Measurements from ENCODE around the gene HTRA3. TPM values are rescaled to one million over a fixed set of nuclear protein-coding genes. Genes with fewer than 3 reads are reported as not detected.

HTRA3 gene
- total RNA-seq, 1 experiment from 2014 or later = 2.3 TPM

- no peak overlapping the region for H3K27ac Mint-ChIP-seq
- CTCF ChIA-PET = interaction anchor here (0.9 to 5.2 kb wide), 6 partner anchors 10 to 372 kb away, joined by 3 to 87 read pairs (median 7); no protein-coding TSS in a partner anchor
- H3K9me3 Mint-ChIP-seq = no peaks in the 10 kb centered on the region
- POLR2A ChIA-PET = no interaction called here
- TF ChIP-seq CREB1 (CRISPR knock-in tag; IDR thresholded peaks at IDR 0.05) (no peak), NR3C1 (CRISPR knock-in tag; conservative IDR thresholded peaks at IDR 0.05; ENCODE audit: low read depth) (no peak), CREM (CRISPR knock-in tag; IDR thresholded peaks at IDR 0.05) (no peak), AFF4 (CRISPR knock-in tag; IDR thresholded peaks at IDR 0.05; ENCODE audit: borderline replicate concordance) (no peak), TCF7 (CRISPR knock-in tag; IDR thresholded peaks at IDR 0.05; ENCODE audit: low read depth) (no peak), PRDM15 (CRISPR knock-in tag; IDR thresholded peaks at IDR 0.05) (no peak), SMAD4 (CRISPR knock-in tag; IDR thresholded peaks at IDR 0.05) (no peak), USF1 (CRISPR knock-in tag; IDR thresholded peaks at IDR 0.05) (no peak), SMAD3 (CRISPR knock-in tag; IDR thresholded peaks at IDR 0.05; ENCODE audit: borderline replicate concordance) (no peak), EMX1 (CRISPR knock-in tag; IDR thresholded peaks at IDR 0.05) (no peak), JUN (CRISPR knock-in tag; IDR thresholded peaks at IDR 0.05) (no peak), E2F5 (CRISPR knock-in tag; IDR thresholded peaks at IDR 0.05) (no peak), MAX (CRISPR knock-in tag; IDR thresholded peaks at IDR 0.05) (no peak), NFE2L1 (CRISPR knock-in tag; IDR thresholded peaks at IDR 0.05) (no peak), MYBL2 (CRISPR knock-in tag; IDR thresholded peaks at IDR 0.05) (no peak), CBFB (CRISPR knock-in tag; IDR thresholded peaks at IDR 0.05; ENCODE audit: low read depth) (no peak), RELA (CRISPR knock-in tag; IDR thresholded peaks at IDR 0.05; ENCODE audit: borderline replicate concordance) (no peak)
- TF ChIP-seq, protein P1, sequence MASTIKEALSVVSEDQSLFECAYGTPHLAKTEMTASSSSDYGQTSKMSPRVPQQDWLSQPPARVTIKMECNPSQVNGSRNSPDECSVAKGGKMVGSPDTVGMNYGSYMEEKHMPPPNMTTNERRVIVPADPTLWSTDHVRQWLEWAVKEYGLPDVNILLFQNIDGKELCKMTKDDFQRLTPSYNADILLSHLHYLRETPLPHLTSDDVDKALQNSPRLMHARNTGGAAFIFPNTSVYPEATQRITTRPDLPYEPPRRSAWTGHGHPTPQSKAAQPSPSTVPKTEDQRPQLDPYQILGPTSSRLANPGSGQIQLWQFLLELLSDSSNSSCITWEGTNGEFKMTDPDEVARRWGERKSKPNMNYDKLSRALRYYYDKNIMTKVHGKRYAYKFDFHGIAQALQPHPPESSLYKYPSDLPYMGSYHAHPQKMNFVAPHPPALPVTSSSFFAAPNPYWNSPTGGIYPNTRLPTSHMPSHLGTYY (CRISPR knock-in tag; IDR thresholded peaks at IDR 0.05) = no peak
- no peaks in the 10 kb centered on the region for H3K36me3 Mint-ChIP-seq
- H3K4me3 Mint-ChIP-seq = no peak overlapping the region
- DNase-seq (ENCODE audit: low spot score) (no peak), ATAC-seq (no peak)
- H3K27me3 Mint-ChIP-seq (ENCODE audit: low read depth) = no peaks in the 10 kb centered on the region
- H3K4me1 Mint-ChIP-seq = no peaks in the 10 kb centered on the region
Measured at GRCh38 chr4:8235686-8236085, 33.9 kb upstream of the HTRA3 start.
